Measurements from ENCODE around the gene GRK1. TPM values are rescaled to one million over a fixed set of nuclear protein-coding genes. Genes with fewer than 3 reads are reported as not detected.

The GRK1 gene
- total RNA-seq, 4 donors from 2014 or later = not detected

DNA sequence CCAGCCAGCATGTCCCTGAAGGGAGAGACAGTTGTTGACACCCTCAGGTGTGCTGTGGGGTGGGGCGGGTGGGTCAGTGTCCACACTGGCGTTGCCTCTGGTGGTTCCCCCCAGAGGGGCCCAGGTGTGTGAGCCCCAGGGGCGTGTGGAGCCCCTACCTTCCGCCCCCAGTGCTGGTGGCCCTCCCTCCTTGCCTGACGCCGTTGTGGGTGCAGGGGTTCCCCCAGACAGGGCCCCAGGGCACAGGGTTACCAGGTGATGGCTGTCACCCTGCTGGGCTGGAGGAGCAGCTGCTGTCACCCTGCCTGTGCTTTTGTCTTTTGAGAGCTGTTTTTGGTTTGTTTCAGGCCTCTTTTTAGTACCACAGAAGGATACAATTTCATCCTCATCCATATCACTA, 36.2 kb upstream of the GRK1 start:
- H3K27ac ChIP-seq = no peak overlapping the region
- peaks cover 61% of the 10 kb centered on the region for H3K36me3 ChIP-seq
- no peaks in the 10 kb centered on the region for H3K9me3 ChIP-seq
- peak; percentile 46 to 58 for DNase-seq (ENCODE audit: low spot score in 2 of 2)
- no peaks in the 10 kb centered on the region for H3K4me1 ChIP-seq
- 84% methylated on average over 3 of the region's 6 CpGs for WGBS
- no peak overlapping the region for H3K4me3 ChIP-seq
- no peak for TF ChIP-seq POLR2AphosphoS5 (IDR thresholded peaks at IDR 0.05)
- no peak for TF ChIP-seq CTCF (IDR thresholded peaks at IDR 0.05)
- no peak for TF ChIP-seq POLR2A (IDR thresholded peaks at IDR 0.05)
- TF ChIP-seq EP300 (IDR thresholded peaks at IDR 0.05) = no peak
- H3K27me3 ChIP-seq = no peaks in the 10 kb centered on the region

- Histone ChIP-seq H3K4me3 (no peak overlapping the region), H3K9me3 (no peaks in the 10 kb centered on the region), H3K4me1 (no peaks in the 10 kb centered on the region), H3K27me3 (no peaks in the 10 kb centered on the region), H3K27ac (no peak overlapping the region), H3K36me3 (peaks cover 68% of the 10 kb centered on the region)
- WGBS = 95% methylated on average over 39 of the region's 42 CpGs
- no peak for TF ChIP-seq POLR2AphosphoS5 (IDR thresholded peaks at IDR 0.05)
- TF ChIP-seq EP300 (IDR thresholded peaks at IDR 0.05) = no peak
- no peak for TF ChIP-seq CTCF (IDR thresholded peaks at IDR 0.05)
- no peak for TF ChIP-seq POLR2A (IDR thresholded peaks at IDR 0.05)
- DNase-seq (ENCODE audit: low spot score in 2 of 2) = peak; percentile 39 to 56
Observed at GRCh38 chr13:113631341-113632095, 35.5 kb upstream of the GRK1 start.

GRCh38 chr13:113632706-113633484, 34.1 kb upstream of the GRK1 start:
- no peak overlapping the region for H3K27ac ChIP-seq

DNA sequence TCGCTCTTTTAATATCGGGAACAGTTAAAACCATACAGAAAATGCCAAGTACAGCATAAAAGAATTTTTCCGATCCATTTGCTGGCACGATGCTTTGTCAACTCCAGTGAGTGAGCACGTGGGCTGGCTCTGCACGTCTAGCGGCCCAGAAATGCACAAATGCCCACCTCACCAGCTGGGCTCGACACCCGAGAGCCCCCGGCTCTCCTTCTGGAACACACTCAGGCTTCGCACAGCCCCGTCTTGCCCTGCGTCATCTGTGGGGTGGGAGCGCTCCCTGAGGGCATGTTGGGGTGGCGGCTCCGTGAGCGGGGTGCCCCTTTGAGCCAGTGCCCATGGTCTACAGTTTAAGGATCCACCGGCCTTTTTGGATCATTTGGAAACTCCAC, 33.5 kb upstream of the GRK1 start:
- 95% methylated on average over 16 of the region's 18 CpGs for WGBS
- H3K36me3 ChIP-seq = peaks cover 77% of the 10 kb centered on the region
- no peaks in the 10 kb centered on the region for H3K9me3 ChIP-seq
- no peak overlapping the region for H3K27ac ChIP-seq
- no peak overlapping the region for H3K4me3 ChIP-seq
- H3K27me3 ChIP-seq = no peaks in the 10 kb centered on the region
- peak; percentile 34 to 63 for DNase-seq (ENCODE audit: low spot score in 2 of 2)
- no peaks in the 10 kb centered on the region for H3K4me1 ChIP-seq
- no peak for TF ChIP-seq POLR2AphosphoS5 (IDR thresholded peaks at IDR 0.05)
- no peak for TF ChIP-seq POLR2A (IDR thresholded peaks at IDR 0.05)
- no peak for TF ChIP-seq EP300 (IDR thresholded peaks at IDR 0.05)
- TF ChIP-seq CTCF (IDR thresholded peaks at IDR 0.05) = no peak

More at GRCh38 chr13:113632706-113633484, 34.1 kb upstream of the GRK1 start:
- Histone ChIP-seq H3K4me1 (no peaks in the 10 kb centered on the region), H3K4me3 (no peak overlapping the region), H3K36me3 (peaks cover 72% of the 10 kb centered on the region), H3K27me3 (no peaks in the 10 kb centered on the region), H3K9me3 (no peaks in the 10 kb centered on the region)
- 96% methylated on average over 38 of the region's 38 CpGs for WGBS
- no peak for TF ChIP-seq POLR2AphosphoS5 (IDR thresholded peaks at IDR 0.05)
- no peak for TF ChIP-seq CTCF (IDR thresholded peaks at IDR 0.05)
- no peak for TF ChIP-seq EP300 (IDR thresholded peaks at IDR 0.05)
- TF ChIP-seq POLR2A (IDR thresholded peaks at IDR 0.05) = no peak
- DNase-seq (ENCODE audit: low spot score in 2 of 2) = peak; percentile 41 to 42
